SU-DHL-6 (cell line): ENCODE data around the gene C14orf132.

ENCODE experiments used
- H2AFZ ChIP-seq: fragments of 200-600 bp; sonication (generic); 2 replicates; pipeline ENCODE4 v1.6.1; 2014; ENCODE audit warnings: low read depth, mild to moderate bottlenecking, moderate library complexity, mixed read lengths, antibody characterized with exemption, low read length; ENCODE audit not compliant: severe bottlenecking
- H3F3A ChIP-seq: fragments of 200-600 bp; shearing (Covaris generic); 2 replicates; pipeline ENCODE4 v1.6.0; 2016; ENCODE audit warnings: antibody characterized with exemption, mild to moderate bottlenecking; ENCODE audit not compliant: insufficient read depth
- H3K27ac ChIP-seq: fragments of 200-600 bp; sonication (generic); 2 replicates; pipeline ENCODE4 v1.5.1; 2016; ENCODE audit warnings: low read depth, mild to moderate bottlenecking, low read length, moderate library complexity, mixed read lengths
- H3K27me3 ChIP-seq: fragments of 200-600 bp; sonication (generic), shearing (Covaris generic); 2 replicates; pipeline ENCODE4 v1.6.0; 2014; ENCODE audit warnings: mild to moderate bottlenecking, low read length
- H3K36me3 ChIP-seq: fragments of 200-600 bp; sonication (generic); 2 replicates; pipeline ENCODE4 v1.6.1; 2014; ENCODE audit warnings: mild to moderate bottlenecking, low read length, mixed read lengths
- H3K4me2 ChIP-seq: fragments of 300-600, 200-600 bp; shearing (Covaris generic), sonication (generic); 2 replicates; pipeline ENCODE4 v1.6.0; 2014; ENCODE audit warnings: low read length, low read depth, mild to moderate bottlenecking; ENCODE audit not compliant: poor library complexity, severe bottlenecking
- H3K4me3 ChIP-seq: fragments of 200-600 bp; sonication (generic); 2 replicates; pipeline ENCODE4 v1.5.1; 2014; ENCODE audit warnings: antibody characterized with exemption, low read length, mild to moderate bottlenecking, mixed read lengths; ENCODE audit not compliant: insufficient read depth, poor library complexity, severe bottlenecking
- H3K79me2 ChIP-seq: fragments of 200-600 bp; sonication (generic); 2 replicates; pipeline ENCODE4 v1.6.1; 2014; ENCODE audit warnings: mild to moderate bottlenecking, low read length, moderate library complexity; ENCODE audit not compliant: insufficient read depth
- H3K9ac ChIP-seq: fragments of 200-600 bp; sonication (generic); 2 replicates; pipeline ENCODE4 v1.7.0; 2014; ENCODE audit warnings: mild to moderate bottlenecking, low read length
- H3K9me2 ChIP-seq: fragments of 200-600 bp; sonication (generic); replicated peaks from 2 replicates; pipeline ENCODE4 v1.6.1; 2014; ENCODE audit warnings: low read length; ENCODE audit not compliant: insufficient read depth
- H3K9me3 ChIP-seq: fragments of 200-600 bp; sonication (generic); 2 replicates; pipeline ENCODE4 v1.6.1; 2014; ENCODE audit warnings: low read length, mixed read lengths; ENCODE audit not compliant: insufficient read depth
- H4K20me1 ChIP-seq: fragments of 200-600 bp; sonication (generic); 2 replicates; pipeline ENCODE4 v1.6.1; 2014; ENCODE audit warnings: low read depth, mild to moderate bottlenecking, antibody characterized with exemption, low read length, moderate library complexity, mixed read lengths
- EZH2phosphoT487 ChIP-seq: fragments of 200-600 bp; sonication (generic), shearing (Covaris generic); conservative IDR thresholded peaks from 2 replicates; pipeline ENCODE4 v1.6.1; 2018; ENCODE audit warnings: mild to moderate bottlenecking, antibody characterized with exemption, low read length, moderate library complexity, mixed read lengths
- TF ChIP-seq, protein P1 (sequence below): fragments of 200-600 bp; sonication (generic); IDR thresholded peaks from one replicate; pipeline ENCODE4 v1.5.1; 2017; ENCODE audit warnings: antibody characterized with exemption, mild to moderate bottlenecking, low read length, moderate library complexity; ENCODE audit not compliant: insufficient read depth, poor library complexity, severe bottlenecking

The C14orf132 gene

DNA sequence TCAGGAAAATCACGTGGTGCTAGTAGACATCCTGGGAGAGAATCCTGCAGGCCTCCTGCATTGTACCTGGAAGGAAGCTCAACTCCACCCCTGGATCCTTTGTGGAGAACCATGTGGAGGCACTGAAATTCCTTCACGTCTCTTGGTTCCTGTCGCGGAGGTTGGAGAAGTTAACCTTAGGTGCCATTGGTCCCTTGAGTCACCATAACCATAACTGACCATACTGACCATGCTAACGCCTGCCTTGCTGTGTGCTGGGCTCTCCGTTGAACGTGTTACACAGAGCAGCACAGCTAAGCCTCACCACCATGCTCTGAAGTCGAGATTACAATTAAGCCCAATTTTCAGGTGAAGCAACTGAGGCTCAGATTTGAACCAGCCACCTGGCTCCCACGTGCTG, 18.6 kb downstream of the C14orf132 start:
- Histone ChIP-seq H3K79me2 (no peaks in the 10 kb centered on the region), H2AFZ (no peak overlapping the region), H3K9me2 (no peaks in the 10 kb centered on the region), H3K9me3 (no peaks in the 10 kb centered on the region), H3K9ac (no peak overlapping the region), H3K4me3 (no peak overlapping the region), H3K27ac (no peak overlapping the region), H3K27me3 (no peaks in the 10 kb centered on the region), H3K36me3 (no peaks in the 10 kb centered on the region), H4K20me1 (no peaks in the 10 kb centered on the region), H3F3A (no peaks in the 10 kb centered on the region), H3K4me2 (no peak overlapping the region)
- TF ChIP-seq, protein P1, sequence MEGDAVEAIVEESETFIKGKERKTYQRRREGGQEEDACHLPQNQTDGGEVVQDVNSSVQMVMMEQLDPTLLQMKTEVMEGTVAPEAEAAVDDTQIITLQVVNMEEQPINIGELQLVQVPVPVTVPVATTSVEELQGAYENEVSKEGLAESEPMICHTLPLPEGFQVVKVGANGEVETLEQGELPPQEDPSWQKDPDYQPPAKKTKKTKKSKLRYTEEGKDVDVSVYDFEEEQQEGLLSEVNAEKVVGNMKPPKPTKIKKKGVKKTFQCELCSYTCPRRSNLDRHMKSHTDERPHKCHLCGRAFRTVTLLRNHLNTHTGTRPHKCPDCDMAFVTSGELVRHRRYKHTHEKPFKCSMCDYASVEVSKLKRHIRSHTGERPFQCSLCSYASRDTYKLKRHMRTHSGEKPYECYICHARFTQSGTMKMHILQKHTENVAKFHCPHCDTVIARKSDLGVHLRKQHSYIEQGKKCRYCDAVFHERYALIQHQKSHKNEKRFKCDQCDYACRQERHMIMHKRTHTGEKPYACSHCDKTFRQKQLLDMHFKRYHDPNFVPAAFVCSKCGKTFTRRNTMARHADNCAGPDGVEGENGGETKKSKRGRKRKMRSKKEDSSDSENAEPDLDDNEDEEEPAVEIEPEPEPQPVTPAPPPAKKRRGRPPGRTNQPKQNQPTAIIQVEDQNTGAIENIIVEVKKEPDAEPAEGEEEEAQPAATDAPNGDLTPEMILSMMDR: no peak
- TF ChIP-seq EZH2phosphoT487: no peak

DNA sequence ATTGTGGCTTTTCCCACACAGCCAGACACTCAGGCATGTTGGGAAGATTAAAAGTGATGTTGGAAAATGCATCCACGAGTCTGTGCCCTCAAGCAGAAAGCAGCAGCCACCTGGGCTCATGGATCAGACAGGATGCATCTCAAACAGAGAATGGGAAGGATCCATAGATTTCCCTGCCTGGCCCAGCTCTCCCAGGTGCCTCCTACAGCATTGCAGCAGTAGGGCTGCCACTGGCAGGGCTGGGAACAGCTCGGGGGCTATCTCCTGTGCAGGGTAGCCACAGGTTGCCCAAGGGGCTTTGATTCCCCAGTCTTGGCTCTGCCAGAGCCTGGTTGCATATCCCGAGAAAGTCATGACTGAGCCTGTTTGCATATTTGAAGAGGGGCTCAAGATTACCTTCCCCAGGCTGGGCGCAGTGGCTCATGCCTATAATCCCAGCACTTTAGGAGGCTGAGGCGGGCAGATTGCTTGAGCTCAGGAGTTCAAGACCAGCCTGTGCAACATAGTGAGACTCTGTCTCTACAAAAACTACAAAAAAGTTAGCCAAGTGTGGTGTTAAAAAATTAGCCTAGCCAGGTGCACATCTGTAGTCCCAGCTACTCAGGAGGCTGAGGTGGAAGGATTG, 19.5 kb downstream of the C14orf132 start:
- Histone ChIP-seq H3K9me2 (no peaks in the 10 kb centered on the region), H3K4me3 (no peak overlapping the region), H3K27ac (no peak overlapping the region), H3K9me3 (no peaks in the 10 kb centered on the region), H3F3A (no peaks in the 10 kb centered on the region), H3K79me2 (no peaks in the 10 kb centered on the region), H4K20me1 (no peaks in the 10 kb centered on the region), H2AFZ (no peak overlapping the region), H3K27me3 (no peaks in the 10 kb centered on the region), H3K36me3 (no peaks in the 10 kb centered on the region), H3K4me2 (no peak overlapping the region), H3K9ac (no peak overlapping the region)
- TF ChIP-seq EZH2phosphoT487: no peak
- TF ChIP-seq, protein P1: no peak

DNA sequence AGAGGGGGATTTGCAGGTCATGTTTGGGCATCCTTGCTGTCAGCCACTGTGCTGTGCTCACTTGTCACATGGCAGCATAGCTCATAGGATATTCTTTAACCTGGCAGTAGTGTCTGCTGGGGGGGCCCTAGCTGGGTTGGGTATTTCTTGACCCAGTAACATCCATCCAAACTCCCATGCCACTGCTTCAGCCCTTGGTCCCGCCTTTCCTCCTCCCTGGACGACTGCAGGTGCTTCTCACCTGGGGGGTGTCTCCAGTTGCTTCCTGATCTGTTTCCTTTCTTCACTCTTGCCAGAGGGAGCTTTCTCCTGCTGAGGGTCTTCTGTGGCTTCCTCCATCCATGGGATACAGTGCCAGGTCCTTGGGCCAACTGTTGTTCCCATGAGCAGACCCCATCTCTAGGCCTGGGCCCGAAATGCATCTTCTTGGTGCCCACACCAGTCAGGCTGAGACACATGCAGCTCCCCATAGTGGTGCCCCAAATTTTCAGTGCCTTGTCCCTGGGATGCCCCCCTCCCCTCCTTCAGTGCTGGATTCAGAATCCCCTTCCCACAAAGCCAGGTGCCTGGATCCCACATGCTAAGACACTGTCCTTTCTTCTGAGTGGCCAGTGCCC, 20.5 kb downstream of the C14orf132 start:
- Histone ChIP-seq H3K9me2 (no peaks in the 10 kb centered on the region), H3K9me3 (no peaks in the 10 kb centered on the region), H3K27ac (no peak overlapping the region), H3K4me3 (no peak overlapping the region), H3K4me2 (no peak overlapping the region), H3K9ac (no peak overlapping the region), H3F3A (no peaks in the 10 kb centered on the region), H3K27me3 (no peaks in the 10 kb centered on the region), H2AFZ (no peak overlapping the region), H3K36me3 (no peaks in the 10 kb centered on the region), H4K20me1 (no peaks in the 10 kb centered on the region), H3K79me2 (no peaks in the 10 kb centered on the region)
- TF ChIP-seq, protein P1: no peak
- TF ChIP-seq EZH2phosphoT487: no peak
